Choroid plexus epithelial cell (primary cell): ENCODE data around the gene SLC7A4.
"Not testable (repeated sequence)": the region's sequence is repeated elsewhere in the genome, so short reads cannot be mapped to it uniquely, and the experiment has no call there.

Source experiments
- DNase-seq: peaks from one replicate; pipeline ENCODE4 v3.0.0-alpha.2; 2010; ENCODE audit warnings: low read depth
- H3K4me3 ChIP-seq: 2 replicates; pipeline ENCODE4 v1.5.1; 2011; ENCODE audit warnings: low read depth, mild to moderate bottlenecking, control low read depth, low read length, moderate library complexity
- TF ChIP-seq, protein P1 (sequence below): conservative IDR thresholded peaks from 2 replicates; pipeline ENCODE4 v1.5.1; 2011; ENCODE audit warnings: low read depth, mild to moderate bottlenecking, control low read depth, inconsistent platforms, low read length, moderate library complexity

The SLC7A4 gene

GRCh38 chr22:21041937-21042336, 9.6 kb upstream of the SLC7A4 start:
- TF ChIP-seq, protein P1, sequence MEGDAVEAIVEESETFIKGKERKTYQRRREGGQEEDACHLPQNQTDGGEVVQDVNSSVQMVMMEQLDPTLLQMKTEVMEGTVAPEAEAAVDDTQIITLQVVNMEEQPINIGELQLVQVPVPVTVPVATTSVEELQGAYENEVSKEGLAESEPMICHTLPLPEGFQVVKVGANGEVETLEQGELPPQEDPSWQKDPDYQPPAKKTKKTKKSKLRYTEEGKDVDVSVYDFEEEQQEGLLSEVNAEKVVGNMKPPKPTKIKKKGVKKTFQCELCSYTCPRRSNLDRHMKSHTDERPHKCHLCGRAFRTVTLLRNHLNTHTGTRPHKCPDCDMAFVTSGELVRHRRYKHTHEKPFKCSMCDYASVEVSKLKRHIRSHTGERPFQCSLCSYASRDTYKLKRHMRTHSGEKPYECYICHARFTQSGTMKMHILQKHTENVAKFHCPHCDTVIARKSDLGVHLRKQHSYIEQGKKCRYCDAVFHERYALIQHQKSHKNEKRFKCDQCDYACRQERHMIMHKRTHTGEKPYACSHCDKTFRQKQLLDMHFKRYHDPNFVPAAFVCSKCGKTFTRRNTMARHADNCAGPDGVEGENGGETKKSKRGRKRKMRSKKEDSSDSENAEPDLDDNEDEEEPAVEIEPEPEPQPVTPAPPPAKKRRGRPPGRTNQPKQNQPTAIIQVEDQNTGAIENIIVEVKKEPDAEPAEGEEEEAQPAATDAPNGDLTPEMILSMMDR = no peak
- H3K4me3 ChIP-seq = no peak overlapping the region
- peak; percentile 71 for DNase-seq

DNA sequence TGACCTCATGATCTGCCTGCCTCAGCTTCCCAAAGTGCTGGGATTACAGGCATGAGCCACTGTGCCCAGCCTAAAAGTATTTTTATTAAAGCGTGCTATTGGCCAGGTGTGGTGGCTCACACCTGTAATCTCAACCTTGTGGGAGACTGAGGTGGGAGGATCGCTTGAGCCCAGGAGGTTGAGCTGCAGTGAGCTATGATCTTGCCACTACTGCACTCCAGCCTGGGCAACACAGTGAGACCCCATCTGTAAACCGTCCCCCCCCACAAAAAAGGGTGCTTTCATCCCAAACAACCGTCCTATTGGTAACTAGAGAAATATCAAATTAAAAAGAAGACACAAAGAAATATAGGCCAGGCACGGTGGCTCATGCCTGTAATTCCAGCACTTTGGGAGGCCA, 6.8 kb upstream of the SLC7A4 start:
- DNase-seq = not testable (repeated sequence)

DNA sequence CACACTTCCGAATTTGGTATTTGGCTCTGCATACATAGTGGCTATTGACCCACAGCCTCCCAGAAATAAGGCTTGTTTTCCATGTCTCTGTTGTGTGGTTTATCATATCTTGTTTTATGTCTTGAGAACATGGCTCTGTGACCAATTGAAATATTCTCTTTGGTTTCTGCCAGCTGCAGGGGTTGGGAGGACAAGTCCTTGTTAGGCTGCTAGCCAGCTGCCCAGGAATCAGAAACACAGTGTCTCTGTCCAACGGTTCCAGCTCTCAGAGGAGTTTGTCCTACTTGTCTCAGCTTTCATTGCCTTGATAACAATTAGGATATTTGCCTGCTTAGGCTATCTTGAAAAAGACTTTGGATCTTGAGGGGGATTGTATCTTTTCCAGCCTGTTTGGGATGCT, 6.0 kb upstream of the SLC7A4 start:
- no peak overlapping the region for H3K4me3 ChIP-seq
- TF ChIP-seq, protein P1 = no peak
- DNase-seq = peak; percentile 56

More for the DNA sequence above, 6.8 kb upstream of the SLC7A4 start:
- H3K4me3 ChIP-seq = not testable (repeated sequence)

GRCh38 chr22:21034989-21035388, 2.6 kb upstream of the SLC7A4 start:
- DNase-seq = no peak
- TF ChIP-seq, protein P1 = no peak
- H3K4me3 ChIP-seq = no peak overlapping the region

- H3K4me3 ChIP-seq = no peak overlapping the region
- DNase-seq = peak; percentile 31
- TF ChIP-seq, protein P1 = no peak
Observed at GRCh38 chr22:21033895-21034294, 1.5 kb upstream of the SLC7A4 start.

DNA sequence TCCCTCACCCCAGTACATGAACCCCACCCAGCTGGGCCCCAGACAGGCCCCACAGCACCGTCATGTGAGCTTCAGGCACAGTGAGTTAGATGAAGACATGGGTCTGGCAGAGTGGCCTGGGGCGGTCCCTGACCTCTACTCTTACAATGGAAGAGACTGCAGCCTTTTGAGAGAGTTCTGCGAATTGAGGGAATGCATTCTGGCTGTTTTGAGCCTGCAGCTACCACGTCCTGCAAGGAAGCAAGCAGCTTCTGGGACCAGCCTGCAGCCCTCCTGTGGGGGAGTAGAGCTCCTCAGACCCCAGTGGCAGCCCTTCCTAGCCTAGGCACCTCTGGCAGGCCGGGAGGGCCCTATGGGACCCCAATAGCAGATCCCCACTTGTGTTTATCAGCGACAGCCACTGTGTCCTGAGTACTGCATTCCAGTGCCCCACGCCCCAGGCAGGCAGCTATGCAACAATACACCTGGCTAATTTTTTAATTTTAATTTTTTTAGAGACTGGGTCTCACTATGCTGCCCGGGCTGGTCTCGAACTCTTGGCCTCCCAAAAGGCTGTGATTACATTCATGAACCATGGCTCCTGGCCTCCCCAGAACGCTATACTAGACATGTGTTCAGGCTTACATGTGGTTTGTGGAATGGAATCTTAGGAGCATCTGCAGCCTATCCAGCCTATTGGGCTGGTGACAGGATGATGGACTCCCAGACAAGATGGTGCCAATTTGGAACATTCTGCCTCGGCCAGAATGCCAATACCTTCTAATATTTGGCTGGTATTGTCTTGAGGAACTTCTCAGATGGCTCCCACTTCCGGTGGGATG, 717 bp upstream of the SLC7A4 start:
- H3K4me3 ChIP-seq = no peak overlapping the region
- DNase-seq = no peak
- TF ChIP-seq, protein P1 = no peak

DNA sequence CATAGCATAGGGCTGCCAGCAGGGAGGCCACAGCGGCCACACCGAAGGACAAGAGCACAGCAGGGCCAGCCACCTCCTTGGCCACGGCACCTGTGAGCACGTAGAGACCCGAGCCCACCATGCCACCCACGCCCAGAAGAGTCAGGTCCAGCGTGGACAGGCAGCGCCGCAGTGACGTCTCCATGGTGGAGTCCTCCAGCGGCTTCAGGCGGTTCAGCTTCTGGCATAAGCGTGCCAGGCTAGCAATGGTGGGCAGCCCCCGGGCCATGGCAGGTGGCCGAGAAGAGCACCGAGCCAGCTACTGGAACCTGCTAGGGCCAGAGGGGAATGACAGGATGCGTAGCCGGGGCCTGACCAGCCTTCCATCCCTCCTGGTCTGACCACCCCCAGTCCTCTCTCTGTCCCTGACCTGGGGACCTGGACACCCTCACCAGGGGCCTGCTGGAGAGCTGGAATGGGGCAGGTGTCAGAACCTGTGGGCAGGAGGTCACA, 770 bp downstream of the SLC7A4 start:
- DNase-seq = no peak
- no peak overlapping the region for H3K4me3 ChIP-seq
- TF ChIP-seq, protein P1 = no peak
